Duodenal mucosa (tissue), 2 donors: Measurements from ENCODE around the gene SLC28A3.
"Not testable (repeated sequence)": the region's sequence is repeated elsewhere in the genome, so short reads cannot be mapped to it uniquely, and the experiment has no call there.

Source experiments
- H3K27ac ChIP-seq: one replicate; pipeline ENCODE4 v1.7.0; 2013; ENCODE audit warnings: low read depth, low read length
- H3K27me3 ChIP-seq, 2 donors: one replicate each; pipeline ENCODE4 v1.7.0; 2013; ENCODE audit warnings: low read length in 2 of 2, control low read depth in 1 of 2; ENCODE audit not compliant: insufficient read depth in 2 of 2, control insufficient read depth in 1 of 2
- H3K36me3 ChIP-seq, 2 donors: one replicate each; pipeline ENCODE4 v1.7.0; 2013; ENCODE audit warnings: low read length in 2 of 2, control low read depth in 1 of 2; ENCODE audit not compliant: insufficient read depth in 2 of 2, control insufficient read depth in 1 of 2
- H3K4me1 ChIP-seq, 2 donors: one replicate each; pipeline ENCODE4 v1.7.0; 2013; ENCODE audit warnings: low read length in 2 of 2, control low read depth in 1 of 2; ENCODE audit not compliant: insufficient read depth in 2 of 2, control insufficient read depth in 1 of 2
- H3K4me3 ChIP-seq, 2 donors: one replicate each; pipeline ENCODE4 v1.7.0; 2013; ENCODE audit warnings: low read length in 2 of 2, low read depth in 1 of 2
- H3K9ac ChIP-seq, 2 donors: one replicate each; pipeline ENCODE4 v1.7.0; 2013; ENCODE audit warnings: low read length in 2 of 2, low read depth in 1 of 2
- H3K9me3 ChIP-seq, 2 donors: one replicate each; pipeline ENCODE4 v1.7.0; 2013; ENCODE audit warnings: low read length in 2 of 2, control low read depth in 1 of 2; ENCODE audit not compliant: control insufficient read depth in 1 of 2

SLC28A3 gene, protein sequence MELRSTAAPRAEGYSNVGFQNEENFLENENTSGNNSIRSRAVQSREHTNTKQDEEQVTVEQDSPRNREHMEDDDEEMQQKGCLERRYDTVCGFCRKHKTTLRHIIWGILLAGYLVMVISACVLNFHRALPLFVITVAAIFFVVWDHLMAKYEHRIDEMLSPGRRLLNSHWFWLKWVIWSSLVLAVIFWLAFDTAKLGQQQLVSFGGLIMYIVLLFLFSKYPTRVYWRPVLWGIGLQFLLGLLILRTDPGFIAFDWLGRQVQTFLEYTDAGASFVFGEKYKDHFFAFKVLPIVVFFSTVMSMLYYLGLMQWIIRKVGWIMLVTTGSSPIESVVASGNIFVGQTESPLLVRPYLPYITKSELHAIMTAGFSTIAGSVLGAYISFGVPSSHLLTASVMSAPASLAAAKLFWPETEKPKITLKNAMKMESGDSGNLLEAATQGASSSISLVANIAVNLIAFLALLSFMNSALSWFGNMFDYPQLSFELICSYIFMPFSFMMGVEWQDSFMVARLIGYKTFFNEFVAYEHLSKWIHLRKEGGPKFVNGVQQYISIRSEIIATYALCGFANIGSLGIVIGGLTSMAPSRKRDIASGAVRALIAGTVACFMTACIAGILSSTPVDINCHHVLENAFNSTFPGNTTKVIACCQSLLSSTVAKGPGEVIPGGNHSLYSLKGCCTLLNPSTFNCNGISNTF

GRCh38 chr9:84340535-84340934 lies at the start of gene SLC28A3:
TSS of gene SLC28A3 (minus strand) at chr9:84340758. CDS start at chr9:84340633, 125 bp downstream.
- no peaks in the 10 kb centered on the region for H3K9me3 ChIP-seq
- H3K9ac ChIP-seq, result peak within 1 kb of the TSS in 1 of 2 donors; percentile 41
- peaks cover 0 to 13% of the 10 kb centered on the region in 2 donors for H3K4me1 ChIP-seq
- H3K36me3 ChIP-seq, result no peaks in the 10 kb centered on the region
- H3K27ac ChIP-seq, result no peak within 1 kb of the TSS
- no peaks in the 10 kb centered on the region for H3K27me3 ChIP-seq
- H3K4me3 ChIP-seq, result peak within 1 kb of the TSS; percentile 19 to 21

- H3K4me3 ChIP-seq, H3K4me1 ChIP-seq, H3K27me3 ChIP-seq, H3K9me3 ChIP-seq, H3K36me3 ChIP-seq, H3K27ac ChIP-seq, H3K9ac ChIP-seq: not testable (repeated sequence)
Measured at GRCh38 chr9:84390254-84390653, 49.7 kb upstream of the SLC28A3 start.

GRCh38 chr9:84387821-84388220 lies 47.3 kb upstream of the SLC28A3 start:
- H3K4me1 ChIP-seq, result no peaks in the 10 kb centered on the region
- H3K27ac ChIP-seq, result no peak overlapping the region
- no peaks in the 10 kb centered on the region for H3K9me3 ChIP-seq
- H3K36me3 ChIP-seq, result no peaks in the 10 kb centered on the region
- no peaks in the 10 kb centered on the region for H3K27me3 ChIP-seq
- no peak overlapping the region for H3K9ac ChIP-seq
- no peak overlapping the region for H3K4me3 ChIP-seq

GRCh38 chr9:84386753-84387152 lies 46.2 kb upstream of the SLC28A3 start:
- Histone ChIP-seq H3K36me3 (no peaks in the 10 kb centered on the region), H3K9ac (no peak overlapping the region), H3K9me3 (no peaks in the 10 kb centered on the region), H3K4me3 (no peak overlapping the region), H3K27me3 (no peaks in the 10 kb centered on the region), H3K27ac (no peak overlapping the region), H3K4me1 (no peaks in the 10 kb centered on the region)

DNA sequence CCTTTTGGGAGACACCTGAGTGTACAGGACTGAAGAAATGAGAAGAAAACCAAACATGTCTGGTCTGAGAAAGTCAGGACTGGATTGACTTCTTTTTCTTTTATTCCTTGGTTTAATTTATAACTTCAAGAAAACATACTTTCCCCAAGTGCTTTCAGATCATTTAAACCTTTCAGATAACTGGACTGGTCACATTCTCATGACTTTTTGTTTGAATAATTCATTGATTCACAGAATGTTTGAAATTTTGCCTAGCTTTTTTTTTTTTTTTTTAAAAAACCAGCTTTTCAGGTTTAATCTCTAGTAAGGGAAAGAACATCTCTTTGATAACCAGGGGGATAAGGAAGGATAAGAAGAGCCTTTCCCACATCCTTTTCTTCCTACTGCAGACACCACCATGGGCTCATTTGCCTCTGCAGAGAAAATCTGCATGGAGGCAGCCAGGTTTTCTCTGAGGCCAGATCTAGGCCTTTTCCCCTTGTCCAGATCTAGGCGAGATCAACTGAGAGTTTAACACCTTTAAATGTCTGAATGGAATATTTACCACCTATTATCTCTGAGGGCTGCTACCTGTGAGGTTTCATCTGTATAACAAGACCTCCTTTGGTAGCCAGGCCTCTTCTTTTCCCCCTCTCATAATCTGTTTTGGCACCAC lies 45.0 kb upstream of the SLC28A3 start:
- H3K9me3 ChIP-seq, result no peaks in the 10 kb centered on the region
- H3K4me1 ChIP-seq, result no peaks in the 10 kb centered on the region
- no peak overlapping the region for H3K9ac ChIP-seq
- no peaks in the 10 kb centered on the region for H3K27me3 ChIP-seq
- H3K4me3 ChIP-seq, result no peak overlapping the region
- no peaks in the 10 kb centered on the region for H3K36me3 ChIP-seq
- no peak overlapping the region for H3K27ac ChIP-seq

DNA sequence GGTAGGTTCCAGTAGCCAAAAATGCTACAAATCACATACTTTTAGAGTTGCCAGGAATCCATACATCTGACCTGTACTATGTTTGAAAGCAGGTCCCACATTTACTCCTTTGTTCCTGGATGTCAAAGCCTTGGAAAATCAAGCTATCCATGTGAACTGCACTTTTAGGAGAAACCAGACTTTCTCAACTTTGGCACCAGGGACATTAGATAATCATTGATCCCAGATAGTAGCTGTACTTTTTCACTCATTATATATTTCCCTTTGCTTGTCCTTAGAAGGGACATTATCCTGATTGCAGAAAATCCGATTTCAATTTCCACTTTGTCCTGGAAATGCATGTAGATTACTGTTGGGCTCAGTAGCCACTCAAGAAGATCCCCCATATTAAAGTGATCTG lies 44.1 kb upstream of the SLC28A3 start:
- Histone ChIP-seq H3K4me1 (no peaks in the 10 kb centered on the region), H3K9ac (no peak overlapping the region), H3K27ac (no peak overlapping the region), H3K27me3 (no peaks in the 10 kb centered on the region), H3K36me3 (no peaks in the 10 kb centered on the region), H3K9me3 (no peaks in the 10 kb centered on the region), H3K4me3 (no peak overlapping the region)

- no peaks in the 10 kb centered on the region for H3K27me3 ChIP-seq
- no peak overlapping the region for H3K9ac ChIP-seq
- H3K27ac ChIP-seq, result no peak overlapping the region
Measured at GRCh38 chr9:84383178-84383577, 42.6 kb upstream of the SLC28A3 start.

GRCh38 chr9:84382720-84383119 lies 42.2 kb upstream of the SLC28A3 start:
- Histone ChIP-seq H3K4me1 (no peaks in the 10 kb centered on the region), H3K27me3 (no peaks in the 10 kb centered on the region), H3K9ac (no peak overlapping the region), H3K4me3 (no peak overlapping the region), H3K27ac (no peak overlapping the region), H3K36me3 (no peaks in the 10 kb centered on the region), H3K9me3 (no peaks in the 10 kb centered on the region)

More at GRCh38 chr9:84383178-84383577, 42.6 kb upstream of the SLC28A3 start:
- H3K4me1 ChIP-seq, result no peaks in the 10 kb centered on the region
- H3K36me3 ChIP-seq, result no peaks in the 10 kb centered on the region
- H3K9me3 ChIP-seq, result no peaks in the 10 kb centered on the region
- H3K4me3 ChIP-seq, result no peak overlapping the region

DNA sequence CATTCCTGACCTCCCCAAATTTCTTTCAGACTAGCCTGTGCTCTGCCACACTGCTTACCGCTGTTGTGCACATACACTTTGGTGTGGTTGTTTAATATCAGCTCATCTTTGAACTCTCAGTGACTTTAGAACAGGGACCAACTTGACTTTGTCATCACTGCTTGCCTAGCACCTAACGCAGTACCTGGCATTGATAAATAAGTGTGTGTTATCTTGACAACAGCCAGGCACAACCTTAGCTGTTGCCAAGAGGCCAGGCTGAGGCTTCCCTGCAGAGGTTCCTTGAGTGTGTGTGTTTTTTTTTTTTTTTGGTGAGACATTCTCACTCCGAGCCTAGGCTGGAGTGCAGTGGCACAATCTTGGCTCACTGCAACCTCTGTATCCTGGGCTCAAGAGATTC lies 41.0 kb upstream of the SLC28A3 start:
- Histone ChIP-seq H3K4me3 (no peak overlapping the region), H3K9me3 (no peaks in the 10 kb centered on the region), H3K9ac (no peak overlapping the region), H3K27me3 (no peaks in the 10 kb centered on the region), H3K4me1 (no peaks in the 10 kb centered on the region), H3K27ac (no peak overlapping the region), H3K36me3 (no peaks in the 10 kb centered on the region)

GRCh38 chr9:84379740-84380139 lies 39.2 kb upstream of the SLC28A3 start:
- H3K9me3 ChIP-seq, result no peaks in the 10 kb centered on the region
- H3K4me3 ChIP-seq, result no peak overlapping the region
- H3K4me1 ChIP-seq, result no peaks in the 10 kb centered on the region
- H3K27ac ChIP-seq, result no peak overlapping the region
- H3K9ac ChIP-seq, result no peak overlapping the region
- no peaks in the 10 kb centered on the region for H3K36me3 ChIP-seq
- no peaks in the 10 kb centered on the region for H3K27me3 ChIP-seq
